ENCODE measurements around the gene ASTL.

ASTL gene

DNA sequence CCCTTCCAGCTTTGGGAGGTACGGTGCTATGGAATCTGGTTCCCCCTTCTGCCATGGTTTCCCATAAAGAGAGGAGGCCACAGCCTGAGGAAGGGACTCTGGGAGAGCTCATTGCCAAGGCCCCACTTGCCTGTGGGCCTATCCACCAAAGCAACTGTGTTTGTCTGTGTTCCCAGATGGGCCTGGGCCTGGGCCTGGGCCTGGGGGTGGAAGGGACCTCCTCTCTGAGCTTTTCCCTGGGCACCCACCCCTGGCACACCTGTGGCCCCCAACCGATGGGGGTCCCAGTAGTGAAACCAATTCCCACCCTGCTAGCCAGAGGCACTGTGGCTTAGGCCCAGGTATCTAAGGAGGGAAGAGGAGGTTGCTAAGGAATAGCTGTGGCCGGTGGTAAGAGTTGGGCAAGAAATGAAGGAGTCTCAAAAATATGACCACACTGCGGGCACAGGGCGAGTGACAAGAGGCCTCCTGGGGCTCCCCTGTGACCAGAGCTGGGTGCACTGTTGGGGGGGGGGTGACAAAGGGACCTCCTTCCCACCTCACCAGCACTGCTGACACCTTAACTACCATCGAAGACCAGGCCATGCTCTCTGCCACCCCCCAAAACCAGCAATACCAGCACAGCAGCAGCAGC lies 11.8 kb upstream of the ASTL start:
- Histone ChIP-seq H3K4me1 (ENCODE audit: insufficient read depth, low read length) (peaks cover 5% of the 10 kb centered on the region), H3K27ac (ENCODE audit: low read depth, low read length) (no peak overlapping the region), H3K4me3 (ENCODE audit: low read depth in 1 of 2, low read length in 2 of 2) (no peak overlapping the region), H3K27me3 (ENCODE audit: control insufficient read depth in 1 of 2, insufficient read depth in 2 of 2, low read length in 2 of 2) (no peaks in the 10 kb centered on the region), H3K9ac (ENCODE audit: low read length) (no peak overlapping the region), H3K36me3 (ENCODE audit: insufficient read depth, low read length) (no peaks in the 10 kb centered on the region), H3K9me3 (ENCODE audit: low read length) (no peaks in the 10 kb centered on the region)

DNA sequence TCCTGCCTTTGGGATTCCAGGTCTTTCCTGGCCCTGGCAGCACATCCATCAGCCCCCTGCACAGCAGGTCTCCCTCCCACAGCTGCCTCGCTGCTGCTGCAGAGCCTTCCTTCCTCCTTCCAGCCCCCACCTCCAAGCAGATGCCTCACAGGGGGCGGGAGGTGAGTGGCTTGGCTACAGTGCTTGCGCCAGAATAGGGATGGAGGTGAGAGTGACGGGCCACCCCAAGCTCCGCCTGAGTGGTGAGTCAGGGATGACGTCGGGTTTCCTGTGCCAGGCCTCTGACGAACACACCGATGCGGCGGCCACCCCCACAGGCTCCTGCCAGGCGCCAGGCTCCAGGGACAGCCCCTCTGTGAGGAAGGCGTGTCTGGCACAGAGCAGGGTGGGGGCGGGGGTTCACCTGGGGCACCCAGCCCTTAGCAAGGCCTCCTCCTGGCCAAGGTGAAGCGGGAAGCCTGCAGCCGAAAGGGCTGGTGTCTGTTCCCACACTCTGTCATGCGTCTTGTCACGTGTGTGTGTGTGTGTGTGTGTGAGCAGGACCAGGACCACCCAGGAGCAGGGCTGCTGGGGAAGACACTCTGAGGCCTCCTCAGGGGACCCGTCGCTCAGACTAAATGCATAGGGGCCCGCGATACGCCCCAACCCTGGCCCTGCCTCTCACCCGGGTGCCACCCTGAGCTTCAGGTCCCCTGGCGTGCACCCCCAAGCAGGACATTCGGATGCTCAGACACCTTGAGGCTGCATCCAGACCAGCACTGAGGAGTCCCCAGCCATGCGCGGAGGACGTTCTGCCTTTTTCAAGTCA lies 10.3 kb upstream of the ASTL start:
- H3K9ac ChIP-seq (ENCODE audit: low read length): no peak overlapping the region
- peaks cover 11% of the 10 kb centered on the region for H3K4me1 ChIP-seq (ENCODE audit: insufficient read depth, low read length)
- H3K36me3 ChIP-seq (ENCODE audit: insufficient read depth, low read length): no peaks in the 10 kb centered on the region
- no peaks in the 10 kb centered on the region for H3K9me3 ChIP-seq (ENCODE audit: low read length)
- no peak overlapping the region for H3K27ac ChIP-seq (ENCODE audit: low read depth, low read length)
- no peak overlapping the region for H3K4me3 ChIP-seq (ENCODE audit: low read depth in 1 of 2, low read length in 2 of 2)
- H3K27me3 ChIP-seq (ENCODE audit: control insufficient read depth in 1 of 2, insufficient read depth in 2 of 2, low read length in 2 of 2): no peaks in the 10 kb centered on the region

DNA sequence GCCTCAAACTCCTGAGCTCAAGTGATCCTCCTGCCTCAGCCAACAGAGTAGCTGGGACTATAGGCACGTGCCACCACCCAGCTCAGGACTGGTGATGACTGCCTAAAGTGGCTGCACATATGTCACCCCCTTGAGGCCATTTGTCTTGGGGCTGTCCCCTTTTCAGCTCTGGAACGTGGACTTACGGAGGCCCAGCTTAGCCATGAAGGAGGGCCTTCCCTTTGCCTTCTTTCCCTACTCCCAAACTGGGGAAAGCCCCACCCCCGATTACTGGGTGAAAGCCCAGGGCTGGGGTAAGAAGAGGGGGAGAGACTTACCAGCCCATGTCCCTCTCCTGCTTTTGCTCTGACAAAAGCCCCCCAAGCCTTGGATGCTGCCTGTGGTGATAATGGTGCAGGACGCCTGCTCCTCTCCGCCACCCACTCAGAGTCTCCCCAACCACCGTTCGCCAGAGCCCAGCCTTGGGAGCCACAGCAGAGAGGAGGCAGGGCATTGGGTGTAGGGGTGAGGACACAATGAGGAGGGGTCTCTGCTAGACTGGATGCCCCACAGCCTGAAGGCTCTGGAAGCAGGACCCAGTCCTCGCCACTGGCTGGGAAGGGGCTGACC lies 9.4 kb upstream of the ASTL start:
- Histone ChIP-seq H3K9ac (ENCODE audit: low read length) (no peak overlapping the region), H3K9me3 (ENCODE audit: low read length) (no peaks in the 10 kb centered on the region), H3K4me3 (ENCODE audit: low read depth in 1 of 2, low read length in 2 of 2) (no peak overlapping the region), H3K27ac (ENCODE audit: low read depth, low read length) (no peak overlapping the region), H3K4me1 (ENCODE audit: insufficient read depth, low read length) (peaks cover 11% of the 10 kb centered on the region), H3K27me3 (ENCODE audit: control insufficient read depth in 1 of 2, insufficient read depth in 2 of 2, low read length in 2 of 2) (no peaks in the 10 kb centered on the region), H3K36me3 (ENCODE audit: insufficient read depth, low read length) (no peaks in the 10 kb centered on the region)

DNA sequence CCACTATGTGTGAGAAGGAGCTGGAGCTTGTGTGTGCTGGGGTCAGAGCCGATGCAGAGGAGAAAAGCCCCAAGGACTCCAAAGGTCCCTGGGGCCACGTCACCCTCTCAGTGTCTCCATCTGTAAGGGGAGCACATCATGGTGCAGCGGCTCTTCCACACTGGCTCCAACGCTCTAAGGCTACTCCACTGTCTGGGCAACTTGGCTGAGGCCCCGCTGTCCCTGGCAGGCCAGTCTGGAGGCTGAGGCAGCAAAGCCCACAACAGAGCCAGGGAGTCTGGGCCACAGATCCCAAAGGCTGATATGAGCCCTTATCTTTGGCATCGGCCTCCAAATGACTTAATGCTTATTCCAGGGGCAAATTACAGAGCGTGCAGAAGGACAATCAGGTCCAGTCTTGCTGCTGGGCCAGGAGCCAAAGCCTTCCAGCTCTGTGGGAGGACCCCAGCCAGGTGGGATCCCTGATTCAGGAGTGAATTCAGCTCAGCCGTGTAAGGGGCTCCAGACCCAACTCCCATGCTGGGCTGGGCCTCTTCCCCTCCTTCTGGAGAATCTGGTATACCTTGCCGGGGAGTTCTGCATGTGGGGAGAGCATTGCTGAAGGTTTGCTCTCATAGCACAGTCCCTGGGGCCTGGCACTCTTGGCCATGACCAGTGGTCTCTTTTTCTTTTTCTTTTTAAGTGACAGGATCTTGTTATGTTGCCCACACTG lies 8.7 kb upstream of the ASTL start:
- Histone ChIP-seq H3K4me3 (ENCODE audit: low read depth in 1 of 2, low read length in 2 of 2) (no peak overlapping the region), H3K27me3 (ENCODE audit: control insufficient read depth in 1 of 2, insufficient read depth in 2 of 2, low read length in 2 of 2) (no peaks in the 10 kb centered on the region), H3K4me1 (ENCODE audit: insufficient read depth, low read length) (peaks cover 11% of the 10 kb centered on the region), H3K9ac (ENCODE audit: low read length) (no peak overlapping the region), H3K36me3 (ENCODE audit: insufficient read depth, low read length) (no peaks in the 10 kb centered on the region), H3K27ac (ENCODE audit: low read depth, low read length) (no peak overlapping the region), H3K9me3 (ENCODE audit: low read length) (no peaks in the 10 kb centered on the region)

DNA sequence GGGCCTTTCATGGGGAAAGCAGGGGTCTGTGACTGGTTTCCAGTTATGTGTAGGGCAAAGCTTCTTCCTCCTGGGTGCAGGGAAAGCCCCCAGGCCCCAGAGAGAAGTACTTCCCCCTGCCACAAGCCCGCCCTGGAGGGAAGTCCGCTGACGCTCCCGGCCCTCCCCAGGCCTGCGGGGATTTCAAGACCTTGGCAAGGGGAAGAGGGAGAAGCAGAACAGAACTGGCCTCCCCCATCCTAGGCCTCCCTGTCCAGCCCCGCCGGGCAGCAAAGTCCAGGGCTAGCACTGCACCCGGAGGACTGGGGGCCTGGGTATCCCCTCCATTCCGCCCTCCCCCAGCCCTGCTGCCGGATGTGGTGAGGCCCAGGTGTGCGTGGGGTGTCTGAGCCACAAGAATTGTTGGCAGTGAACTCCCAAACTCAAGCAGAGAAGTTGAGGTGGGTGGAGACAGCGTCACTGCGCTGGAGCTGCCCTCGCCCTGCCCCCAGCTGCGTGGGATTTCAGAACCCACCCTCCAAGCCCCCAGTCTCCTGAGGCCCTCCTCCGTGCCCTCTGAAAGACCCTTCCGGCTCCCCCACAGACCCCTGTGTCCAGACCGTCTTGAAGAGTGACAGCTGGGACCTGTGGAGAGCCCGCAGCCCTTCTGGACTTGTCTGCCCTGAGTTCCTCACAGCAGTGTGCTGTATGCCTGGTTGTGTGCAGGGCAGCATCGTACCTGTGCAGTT lies 8.0 kb upstream of the ASTL start:
- no peak overlapping the region for H3K9ac ChIP-seq (ENCODE audit: low read length)
- H3K36me3 ChIP-seq (ENCODE audit: insufficient read depth, low read length): no peaks in the 10 kb centered on the region
- no peak overlapping the region for H3K4me3 ChIP-seq (ENCODE audit: low read depth in 1 of 2, low read length in 2 of 2)
- H3K27me3 ChIP-seq (ENCODE audit: control insufficient read depth in 1 of 2, insufficient read depth in 2 of 2, low read length in 2 of 2): no peaks in the 10 kb centered on the region
- no peak overlapping the region for H3K27ac ChIP-seq (ENCODE audit: low read depth, low read length)
- H3K9me3 ChIP-seq (ENCODE audit: low read length): no peaks in the 10 kb centered on the region
- H3K4me1 ChIP-seq (ENCODE audit: insufficient read depth, low read length): peaks cover 11% of the 10 kb centered on the region

DNA sequence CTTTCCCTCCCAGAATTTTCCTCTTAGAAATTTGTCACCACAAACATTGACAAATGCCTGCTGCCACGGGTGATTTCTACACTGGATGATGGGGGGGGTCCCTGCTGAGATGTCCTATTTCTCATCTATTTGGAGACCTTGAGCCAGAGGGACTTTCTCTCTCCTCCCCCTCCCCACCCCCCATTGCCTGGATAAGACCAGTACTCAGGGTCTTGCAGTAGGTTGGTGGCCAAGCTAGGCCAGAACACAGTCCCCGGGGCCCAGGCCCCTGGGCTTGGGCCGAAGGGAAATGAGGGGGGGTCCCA lies 7.5 kb upstream of the ASTL start:
- H3K9me3 ChIP-seq (ENCODE audit: low read length): no peaks in the 10 kb centered on the region
- H3K27ac ChIP-seq (ENCODE audit: low read depth, low read length): no peak overlapping the region
- H3K36me3 ChIP-seq (ENCODE audit: insufficient read depth, low read length): no peaks in the 10 kb centered on the region
- H3K4me3 ChIP-seq (ENCODE audit: low read depth in 1 of 2, low read length in 2 of 2): peak overlapping the region; percentile 43 to 57
- H3K9ac ChIP-seq (ENCODE audit: low read length): no peak overlapping the region
- peaks cover 11% of the 10 kb centered on the region for H3K4me1 ChIP-seq (ENCODE audit: insufficient read depth, low read length)
- H3K27me3 ChIP-seq (ENCODE audit: control insufficient read depth in 1 of 2, insufficient read depth in 2 of 2, low read length in 2 of 2): no peaks in the 10 kb centered on the region

DNA sequence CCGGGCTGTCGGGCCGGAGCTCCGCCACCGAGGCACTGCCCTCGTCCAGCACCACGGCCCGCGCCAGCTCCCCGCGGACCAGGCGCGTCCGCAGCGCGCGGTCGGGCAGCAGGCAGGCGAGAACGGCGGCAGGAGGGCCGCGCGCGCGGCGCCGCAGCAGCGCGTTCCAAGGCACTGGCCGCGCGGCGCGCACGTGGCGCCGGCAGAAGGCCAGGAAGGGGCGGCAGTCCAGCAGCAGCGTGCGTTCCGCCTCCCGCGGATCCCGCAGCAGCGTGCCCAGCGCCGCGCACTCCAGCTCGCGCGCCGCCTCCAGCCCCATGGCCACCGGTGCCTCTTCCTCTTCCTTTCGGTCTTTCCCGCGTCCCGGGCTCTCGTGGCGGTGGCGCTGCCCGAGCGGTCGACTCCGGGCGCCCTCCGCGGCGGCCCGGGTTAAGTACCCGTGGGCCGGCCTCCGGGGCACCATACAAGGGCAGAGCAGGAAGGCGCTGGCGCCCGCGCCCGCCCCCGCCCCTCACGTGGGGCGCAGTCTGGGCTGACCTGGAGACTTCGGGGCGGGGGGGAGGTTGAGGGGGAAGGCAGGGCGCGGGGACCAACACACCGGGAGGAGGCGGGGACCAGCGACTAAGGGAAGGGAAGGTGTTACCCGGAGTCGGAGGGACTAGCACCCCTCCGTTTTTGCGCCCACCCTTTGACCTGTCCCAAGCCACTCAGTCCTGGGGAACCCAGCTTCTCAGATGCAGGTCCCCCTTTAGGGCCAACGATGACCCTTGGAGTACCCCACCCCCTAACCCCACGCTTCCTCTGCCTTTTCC lies 6.9 kb upstream of the ASTL start, which contains the start of gene DUSP2:
Gene DUSP2, minus strand, starts transcription at position 405 of the 812 bp plus-strand sequence. Its CDS starts 86 bp downstream, at position 319.
- H3K4me3 ChIP-seq (ENCODE audit: low read depth in 1 of 2, low read length in 2 of 2): peak within 1 kb of the TSS; percentile 43 to 57
- no peak within 1 kb of the TSS for H3K9ac ChIP-seq (ENCODE audit: low read length)
- no peaks in the 10 kb centered on the region for H3K27me3 ChIP-seq (ENCODE audit: control insufficient read depth in 1 of 2, insufficient read depth in 2 of 2, low read length in 2 of 2)
- no peaks in the 10 kb centered on the region for H3K9me3 ChIP-seq (ENCODE audit: low read length)
- H3K4me1 ChIP-seq (ENCODE audit: insufficient read depth, low read length): peaks cover 11% of the 10 kb centered on the region
- H3K36me3 ChIP-seq (ENCODE audit: insufficient read depth, low read length): no peaks in the 10 kb centered on the region
- H3K27ac ChIP-seq (ENCODE audit: low read depth, low read length): no peak within 1 kb of the TSS

DNA sequence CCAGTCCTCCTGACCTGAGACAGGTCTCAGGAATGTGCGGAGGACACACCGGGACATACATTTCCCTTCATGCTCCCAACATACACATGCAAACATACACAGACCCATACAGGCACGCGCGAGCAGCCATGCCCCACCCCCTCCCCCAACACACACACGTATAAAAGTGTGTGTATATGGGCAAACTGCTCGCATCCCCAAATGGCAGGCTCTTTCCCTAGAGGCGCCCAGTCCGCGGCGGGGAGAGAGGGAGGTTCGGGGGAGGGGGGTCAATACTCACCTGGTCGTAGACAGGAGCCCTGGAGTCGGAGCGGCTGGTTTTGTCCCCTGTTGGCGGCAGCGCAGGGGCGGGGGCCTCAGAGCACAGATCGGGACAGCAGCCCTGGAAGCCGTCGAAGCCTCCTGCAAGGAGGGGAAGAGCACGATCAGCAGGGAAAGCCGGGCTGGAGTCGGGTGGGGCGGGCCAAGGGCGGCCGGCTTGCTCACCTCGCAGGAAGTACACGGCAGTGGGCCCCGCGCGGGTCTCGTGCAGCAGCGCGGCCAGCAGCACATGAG lies 6.3 kb upstream of the ASTL start:
- Histone ChIP-seq H3K9me3 (ENCODE audit: low read length) (no peaks in the 10 kb centered on the region), H3K4me3 (ENCODE audit: low read depth in 1 of 2, low read length in 2 of 2) (peak overlapping the region; percentile 43 to 54), H3K27ac (ENCODE audit: low read depth, low read length) (no peak overlapping the region), H3K36me3 (ENCODE audit: insufficient read depth, low read length) (no peaks in the 10 kb centered on the region), H3K27me3 (ENCODE audit: control insufficient read depth in 1 of 2, insufficient read depth in 2 of 2, low read length in 2 of 2) (no peaks in the 10 kb centered on the region), H3K9ac (ENCODE audit: low read length) (no peak overlapping the region), H3K4me1 (ENCODE audit: insufficient read depth, low read length) (peaks cover 11% of the 10 kb centered on the region)

DNA sequence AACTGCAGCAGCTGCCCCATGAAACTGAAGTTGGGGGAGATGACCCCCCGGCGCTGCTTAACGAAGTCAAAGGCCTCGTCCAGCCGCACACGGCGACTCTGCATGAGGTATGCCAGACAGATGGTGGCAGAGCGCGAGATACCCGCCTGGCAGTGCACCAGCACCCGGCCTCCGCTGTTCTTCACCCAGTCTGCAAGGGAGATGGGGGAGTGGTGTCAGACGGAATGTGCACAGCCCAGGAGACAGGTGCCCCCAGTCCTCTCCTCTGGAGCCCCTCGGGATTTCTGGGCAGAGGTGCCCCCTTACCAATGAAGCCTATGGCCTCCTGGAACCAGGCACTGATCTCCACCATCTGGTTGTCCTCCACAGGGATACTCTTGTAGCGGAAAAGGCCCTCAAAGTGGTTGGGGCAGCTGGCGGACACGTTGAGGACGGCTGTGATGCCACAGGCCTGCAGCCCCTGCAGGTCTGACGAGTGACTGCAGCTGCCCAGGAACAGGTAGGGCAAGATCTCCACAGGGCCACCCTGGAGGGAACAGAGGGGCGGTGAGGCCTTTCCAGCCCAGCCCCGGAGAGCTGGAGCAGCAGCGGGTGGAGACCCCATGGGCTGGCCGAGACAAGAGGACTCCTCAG lies 5.7 kb upstream of the ASTL start:
- Histone ChIP-seq H3K27ac (ENCODE audit: low read depth, low read length) (no peak overlapping the region), H3K9ac (ENCODE audit: low read length) (no peak overlapping the region)

DNA sequence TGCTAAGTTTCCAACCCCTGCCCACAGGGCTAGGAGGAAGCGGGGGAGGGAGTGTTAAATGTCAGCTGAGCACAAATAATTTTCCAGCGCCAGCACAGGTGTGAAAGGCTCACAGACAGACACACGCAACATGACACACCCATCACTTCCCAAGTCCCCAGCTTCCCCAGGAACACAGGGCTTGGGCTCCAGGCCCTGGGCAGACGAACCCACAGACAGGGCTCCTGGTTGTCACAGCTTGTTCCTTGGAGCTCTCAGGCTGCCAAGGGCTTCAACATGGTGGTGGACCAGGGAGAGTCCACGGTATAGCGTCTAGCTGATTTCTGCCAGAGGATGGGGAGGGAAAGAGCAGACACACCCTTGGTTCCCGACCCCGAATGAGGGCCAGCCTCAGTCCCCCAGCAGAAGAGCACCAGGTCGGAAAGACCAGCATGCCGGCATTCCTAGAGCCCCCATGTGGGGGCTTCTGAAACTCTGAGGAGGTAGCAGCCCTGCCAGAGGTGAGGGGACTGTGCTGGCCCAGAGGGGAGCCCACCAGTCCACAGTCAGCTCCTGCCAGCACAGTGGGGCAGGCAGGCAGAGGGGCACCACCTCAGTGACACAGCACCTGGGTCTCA lies 5.0 kb upstream of the ASTL start:
- no peaks in the 10 kb centered on the region for H3K27me3 ChIP-seq (ENCODE audit: control insufficient read depth in 1 of 2, insufficient read depth in 2 of 2, low read length in 2 of 2)
- H3K9ac ChIP-seq (ENCODE audit: low read length): no peak overlapping the region
- H3K4me3 ChIP-seq (ENCODE audit: low read depth in 1 of 2, low read length in 2 of 2): no peak overlapping the region
- no peaks in the 10 kb centered on the region for H3K36me3 ChIP-seq (ENCODE audit: insufficient read depth, low read length)
- H3K4me1 ChIP-seq (ENCODE audit: insufficient read depth, low read length): peaks cover 11% of the 10 kb centered on the region
- H3K27ac ChIP-seq (ENCODE audit: low read depth, low read length): no peak overlapping the region
- H3K9me3 ChIP-seq (ENCODE audit: low read length): no peaks in the 10 kb centered on the region

More for the DNA sequence above, 5.7 kb upstream of the ASTL start:
- H3K4me3 ChIP-seq (ENCODE audit: low read depth in 1 of 2, low read length in 2 of 2): no peak overlapping the region
- no peaks in the 10 kb centered on the region for H3K9me3 ChIP-seq (ENCODE audit: low read length)
- peaks cover 11% of the 10 kb centered on the region for H3K4me1 ChIP-seq (ENCODE audit: insufficient read depth, low read length)
- H3K36me3 ChIP-seq (ENCODE audit: insufficient read depth, low read length): no peaks in the 10 kb centered on the region
- no peaks in the 10 kb centered on the region for H3K27me3 ChIP-seq (ENCODE audit: control insufficient read depth in 1 of 2, insufficient read depth in 2 of 2, low read length in 2 of 2)

Measured in muscle layer of colon (tissue), 2 donors.